Ramos (cell line): ENCODE results near the gene GALNS.
"Not testable (repeated sequence)": the region's sequence is repeated elsewhere in the genome, so short reads cannot be mapped to it uniquely, and the experiment has no call there.

Experiments used
- in situ Hi-C: fragments of 300-500 bp; cut with MboI; formaldehyde crosslinking; loops from one replicate; pipeline ENCODE4 v1.14.3; 2022; ENCODE audit warnings: low sequenced_read_pairs; ENCODE audit not compliant: unreplicated experiment

Gene GALNS

DNA sequence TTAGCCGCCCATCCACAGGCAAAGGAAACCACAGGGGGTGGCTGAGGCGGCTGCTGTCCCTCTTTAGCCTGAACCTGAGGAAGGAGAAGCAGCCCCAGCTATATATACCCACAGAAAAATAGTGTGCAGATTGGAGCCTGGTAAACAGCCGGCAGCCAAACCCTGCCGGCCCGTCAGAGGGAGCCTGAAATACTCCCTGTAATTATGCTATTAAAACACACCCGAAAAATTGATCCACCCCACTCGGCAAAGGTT, 78.5 kb downstream of the GALNS start:
- in situ Hi-C loops, result no loop called here

DNA sequence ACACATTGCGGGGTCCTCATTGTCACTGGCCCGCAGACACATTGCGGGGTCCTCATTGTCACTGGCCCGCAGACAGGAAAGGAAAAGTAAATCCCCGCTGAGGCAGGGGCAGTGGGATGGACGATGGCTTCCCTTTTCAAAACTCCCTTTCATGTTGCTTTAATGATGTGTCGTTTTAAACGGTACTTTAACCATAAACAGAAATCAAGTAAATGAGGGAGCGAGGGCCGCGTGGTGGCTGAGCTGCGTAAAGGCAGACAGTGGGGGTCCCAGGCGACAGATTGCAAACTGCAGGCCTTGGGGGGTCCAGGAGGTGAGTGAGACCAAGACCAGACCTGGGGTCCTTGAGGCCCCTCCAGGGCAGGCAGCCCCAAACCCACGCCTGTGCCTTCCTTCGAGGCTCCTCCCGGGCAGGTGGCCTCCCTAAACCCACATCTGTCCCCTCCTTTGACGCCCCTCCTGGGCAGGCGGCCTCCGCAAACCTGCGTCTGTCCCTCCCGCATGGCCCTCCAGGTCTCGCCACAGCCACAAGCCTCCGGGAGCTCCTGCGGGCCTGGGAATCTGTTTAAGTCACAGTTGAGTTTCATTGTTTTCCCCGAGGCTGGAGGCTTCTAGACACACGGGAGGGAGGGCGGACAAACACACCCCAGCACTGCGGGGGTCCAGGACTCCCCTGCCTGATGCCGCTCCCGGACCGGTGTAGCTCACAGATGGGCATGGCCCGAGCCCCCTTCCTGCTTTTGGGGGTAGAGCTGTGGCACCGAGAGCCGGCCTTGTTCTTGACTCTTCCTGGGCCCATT, 79.1 kb downstream of the GALNS start:
- in situ Hi-C loops, result no loop called here

DNA sequence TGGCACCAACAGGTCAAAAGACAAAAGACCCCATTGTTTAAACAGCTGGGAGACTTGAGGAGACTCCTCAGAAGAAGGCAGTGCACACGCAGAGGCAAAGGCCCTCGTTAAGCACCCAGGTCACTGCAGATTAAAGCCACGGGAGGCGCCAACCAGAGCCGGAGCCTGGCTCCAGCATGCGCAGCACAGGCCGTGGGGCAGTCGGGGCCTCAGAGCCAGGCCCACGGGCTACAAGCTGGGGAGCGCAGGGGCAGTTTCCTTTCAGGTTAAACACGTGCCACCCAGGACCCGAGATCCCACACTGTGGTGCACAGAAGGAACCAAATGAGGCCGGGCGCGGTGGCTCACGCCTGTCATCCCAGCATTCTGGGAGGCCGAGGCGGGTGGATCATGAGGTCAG, 80.9 kb downstream of the GALNS start:
- in situ Hi-C loops, result no loop called here

DNA sequence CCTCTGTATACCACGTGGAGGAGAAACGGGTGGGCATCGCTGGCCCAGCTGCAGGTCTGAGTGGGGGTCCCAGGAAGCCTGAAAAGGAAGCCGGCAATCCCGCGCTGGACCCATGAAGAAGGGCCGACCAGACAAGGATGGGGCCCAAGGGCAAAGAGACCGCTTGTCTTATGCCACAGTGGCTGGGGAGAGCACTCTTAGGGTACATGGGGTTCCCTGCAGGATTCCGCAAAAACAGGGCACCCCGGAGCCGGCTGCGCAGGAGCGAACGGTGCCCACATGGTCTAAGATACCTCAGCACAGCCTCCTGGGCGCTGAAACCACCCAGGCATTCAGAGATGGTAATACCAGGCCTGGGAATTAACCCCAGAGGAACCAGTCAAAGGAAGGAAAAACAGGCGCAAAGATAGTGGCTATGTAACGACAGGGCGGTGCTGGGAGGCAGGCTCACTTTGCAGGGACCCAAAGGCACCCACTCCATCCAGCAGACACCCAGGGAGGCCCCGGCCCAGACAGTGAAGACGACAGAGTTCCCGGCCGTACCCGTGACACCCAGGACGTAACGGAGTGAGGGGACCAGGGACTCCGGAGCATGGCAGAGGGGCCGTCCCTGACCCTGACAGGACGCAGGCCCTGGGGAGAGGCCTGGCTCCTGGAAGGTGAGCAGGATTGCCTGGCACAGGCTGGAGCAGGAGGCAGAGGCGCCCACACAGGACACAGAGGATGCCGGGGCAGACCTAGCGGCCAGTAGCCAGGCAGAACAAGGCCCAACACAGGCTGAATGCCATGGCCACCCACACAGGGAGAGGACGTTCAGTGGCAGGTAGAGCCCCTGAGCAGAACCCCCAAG, 82.0 kb downstream of the GALNS start:
- in situ Hi-C loops, result no loop called here

DNA sequence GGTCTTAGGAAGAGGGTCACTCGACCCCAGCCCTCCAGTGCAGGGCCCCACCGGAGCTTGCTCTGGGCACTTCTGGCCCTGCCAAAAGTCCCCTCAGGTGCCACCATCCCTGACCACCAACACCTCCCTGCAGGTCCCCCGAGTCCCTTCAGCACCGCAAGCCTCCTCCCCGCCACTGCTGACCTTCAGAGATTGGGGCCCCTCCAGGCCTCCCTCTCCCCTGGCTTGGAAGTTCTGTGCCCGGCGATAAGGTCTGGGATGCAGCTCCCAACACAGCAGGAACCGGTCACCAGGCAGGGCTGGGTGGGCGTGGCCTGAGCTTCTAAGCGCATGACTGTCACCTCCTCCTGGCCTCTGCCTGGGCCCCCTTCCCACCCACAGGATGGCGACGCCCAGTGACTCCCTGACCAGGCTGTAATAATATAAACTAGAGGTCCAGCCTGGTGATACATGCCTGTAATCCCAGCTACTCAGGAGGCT, 82.9 kb downstream of the GALNS start:
- in situ Hi-C loops, result no loop called here

DNA sequence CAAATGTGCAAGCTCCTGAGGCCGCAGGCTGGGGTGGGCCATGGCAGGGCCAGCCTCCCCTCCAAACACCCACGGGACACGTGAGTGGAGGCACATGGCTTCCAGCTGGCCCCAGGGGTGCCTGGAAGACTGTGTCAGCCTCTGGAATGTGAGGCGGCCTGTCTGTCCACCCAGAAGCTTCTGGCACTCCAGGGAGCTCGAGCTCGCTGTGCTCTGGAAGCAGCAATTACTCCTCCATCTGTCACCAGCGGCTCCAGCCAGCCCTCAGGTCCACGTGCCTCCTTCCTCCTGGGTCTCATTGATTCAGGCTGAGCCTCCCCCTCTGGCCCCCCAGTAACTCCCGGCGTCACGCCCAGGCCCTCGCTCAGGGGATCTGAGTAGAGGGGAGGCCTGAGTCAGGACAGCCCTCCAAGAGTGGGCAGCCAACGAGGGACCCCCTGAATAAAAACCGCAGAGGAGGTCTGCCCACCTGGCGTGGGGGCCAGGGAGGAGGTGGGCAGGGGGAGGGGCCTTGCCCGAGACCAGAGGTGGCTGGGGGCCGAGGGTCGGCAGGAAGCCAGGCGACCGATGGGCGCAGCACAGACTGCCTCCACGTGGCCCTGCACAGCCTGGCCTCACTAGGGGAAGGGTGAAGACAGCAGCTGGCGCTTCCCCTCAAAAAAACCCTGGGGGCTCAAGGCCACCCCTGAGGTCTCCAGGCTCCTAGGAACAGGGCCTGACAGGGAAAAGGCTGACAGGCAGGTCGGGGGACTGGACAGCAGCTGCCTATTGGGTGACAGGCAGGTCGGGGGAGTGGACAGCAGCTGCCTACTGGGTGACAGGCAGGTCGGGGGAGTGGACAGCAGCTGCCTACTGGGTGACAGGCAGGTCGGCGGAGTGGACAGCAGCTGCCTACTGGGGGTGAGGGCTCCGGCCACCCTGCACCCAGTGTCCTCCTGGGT, 83.6 kb downstream of the GALNS start:
- in situ Hi-C loops, result no loop called here

DNA sequence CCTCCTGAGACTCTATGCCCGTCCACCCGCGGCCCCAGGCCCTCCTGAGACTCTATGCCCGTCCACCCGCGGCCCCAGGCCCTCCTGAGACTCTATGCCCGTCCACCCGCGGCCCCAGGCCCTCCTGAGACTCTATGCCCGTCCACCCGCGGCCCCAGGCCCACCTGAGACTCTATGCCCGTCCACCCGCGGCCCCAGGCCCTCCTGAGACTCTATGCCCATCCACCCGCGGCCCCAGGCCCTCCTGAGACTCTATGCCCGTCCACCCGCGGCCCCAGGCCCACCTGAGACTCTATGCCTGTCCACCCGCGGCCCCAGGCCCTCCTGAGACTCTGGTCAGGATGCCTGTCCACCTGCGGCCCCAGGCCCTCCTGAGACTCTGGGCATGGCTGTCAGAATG, 85.0 kb downstream of the GALNS start:
- in situ Hi-C loops, result not testable (repeated sequence)

DNA sequence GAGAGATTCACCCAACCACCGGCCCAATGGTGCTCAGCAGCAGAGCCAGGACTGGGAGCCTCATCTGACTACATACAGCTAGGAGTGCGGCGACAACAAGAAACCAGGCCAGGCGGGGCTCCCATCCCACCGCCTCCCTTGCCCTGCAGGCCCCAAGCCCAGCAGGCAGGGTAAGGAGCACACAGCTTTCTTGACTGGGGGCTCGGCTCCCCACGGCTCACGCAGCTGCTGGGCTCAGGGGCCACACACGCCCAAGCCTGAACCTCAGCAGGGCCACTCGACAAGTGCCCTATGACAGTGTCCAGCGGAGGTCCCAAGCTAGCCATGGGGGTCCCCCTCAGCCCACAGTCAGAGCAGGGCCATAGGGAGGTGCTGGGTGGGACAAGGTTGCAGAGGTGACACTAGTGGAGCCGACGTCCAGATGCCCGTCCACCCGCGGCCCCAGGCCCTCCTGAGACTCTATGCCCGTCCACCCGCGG, 85.4 kb downstream of the GALNS start:
- in situ Hi-C loops, result no loop called here

DNA sequence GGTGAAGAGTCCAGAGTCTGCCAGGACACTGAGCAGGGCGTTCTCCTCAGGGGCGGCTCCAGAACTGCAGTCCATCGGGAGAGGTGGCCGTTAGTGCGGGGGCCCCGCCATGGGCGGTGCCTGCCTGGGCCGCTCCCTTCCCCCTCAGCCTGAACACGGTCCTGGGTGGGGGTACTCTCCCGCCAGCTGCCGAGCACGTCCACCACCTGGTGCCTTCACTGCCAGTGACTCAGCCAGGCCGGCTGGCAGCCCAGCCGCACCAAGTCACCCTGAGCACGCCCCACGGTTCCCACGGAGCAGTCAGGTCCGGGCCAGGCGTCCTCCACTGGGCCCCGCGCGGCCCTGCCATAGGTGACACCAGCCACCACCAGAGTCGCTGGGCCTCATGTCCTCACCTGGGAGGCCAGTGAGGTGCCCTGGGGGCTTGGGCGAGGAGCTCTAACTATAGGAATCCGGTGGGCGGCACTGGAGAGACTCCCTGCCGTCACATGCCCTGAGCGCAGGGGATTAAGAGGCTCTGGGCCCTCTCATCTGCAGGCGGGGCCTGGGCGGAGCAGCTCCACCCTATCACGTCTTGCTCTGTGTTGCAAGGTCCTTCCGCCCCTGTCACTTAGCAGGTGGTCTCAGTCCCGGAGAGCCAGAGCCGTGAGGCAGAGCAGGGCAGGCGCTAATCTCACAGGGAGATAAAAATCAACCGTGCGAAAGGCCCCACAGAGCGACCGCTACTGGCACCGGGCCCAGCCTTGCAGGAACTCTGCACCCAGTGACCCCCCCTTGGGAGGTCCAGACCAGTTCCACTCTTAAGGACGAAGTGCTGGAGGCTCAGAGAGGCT, 86.1 kb downstream of the GALNS start:
- in situ Hi-C loops, result no loop called here

DNA sequence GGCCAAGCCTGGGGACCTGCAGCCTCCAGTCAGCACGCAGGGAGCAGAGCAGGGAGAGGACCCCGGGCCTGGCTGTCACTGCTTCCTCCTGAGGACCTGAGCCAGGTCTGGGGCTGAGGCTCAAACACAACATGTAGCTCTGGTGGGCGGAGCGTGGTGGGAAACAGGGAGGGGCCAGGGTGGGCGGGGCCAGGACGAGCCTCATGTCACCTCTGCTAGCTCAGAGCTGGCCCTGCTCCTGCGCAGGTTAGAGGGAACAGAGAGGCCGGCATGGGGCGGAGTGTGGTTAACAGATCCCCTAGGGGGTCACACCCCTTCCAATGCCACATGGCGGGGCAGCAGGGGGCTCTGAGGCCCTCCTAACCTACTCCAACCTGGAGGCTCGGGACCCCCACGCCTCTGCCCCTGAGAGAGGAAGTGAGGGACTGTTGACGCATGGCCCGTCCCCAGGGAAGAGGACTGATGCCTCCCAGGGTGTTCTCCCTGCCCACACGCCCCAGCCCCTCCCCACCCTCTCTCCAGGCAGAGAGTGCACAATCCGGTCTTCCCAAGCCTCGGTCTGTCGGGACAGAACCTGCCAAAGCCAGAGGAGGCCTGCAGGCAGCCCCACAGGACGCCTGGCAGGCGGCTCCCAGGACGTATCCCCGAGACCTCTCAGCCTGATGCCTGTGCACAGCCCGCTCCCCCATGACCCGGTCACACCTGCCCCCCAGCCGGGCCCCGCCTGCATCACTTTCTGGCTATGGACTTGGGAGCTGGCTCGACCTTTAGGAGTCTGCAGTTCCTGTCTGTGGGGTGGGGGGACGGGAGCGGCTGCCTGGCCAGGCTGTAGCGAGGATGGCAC, 86.9 kb downstream of the GALNS start:
- in situ Hi-C loops, result no loop called here

DNA sequence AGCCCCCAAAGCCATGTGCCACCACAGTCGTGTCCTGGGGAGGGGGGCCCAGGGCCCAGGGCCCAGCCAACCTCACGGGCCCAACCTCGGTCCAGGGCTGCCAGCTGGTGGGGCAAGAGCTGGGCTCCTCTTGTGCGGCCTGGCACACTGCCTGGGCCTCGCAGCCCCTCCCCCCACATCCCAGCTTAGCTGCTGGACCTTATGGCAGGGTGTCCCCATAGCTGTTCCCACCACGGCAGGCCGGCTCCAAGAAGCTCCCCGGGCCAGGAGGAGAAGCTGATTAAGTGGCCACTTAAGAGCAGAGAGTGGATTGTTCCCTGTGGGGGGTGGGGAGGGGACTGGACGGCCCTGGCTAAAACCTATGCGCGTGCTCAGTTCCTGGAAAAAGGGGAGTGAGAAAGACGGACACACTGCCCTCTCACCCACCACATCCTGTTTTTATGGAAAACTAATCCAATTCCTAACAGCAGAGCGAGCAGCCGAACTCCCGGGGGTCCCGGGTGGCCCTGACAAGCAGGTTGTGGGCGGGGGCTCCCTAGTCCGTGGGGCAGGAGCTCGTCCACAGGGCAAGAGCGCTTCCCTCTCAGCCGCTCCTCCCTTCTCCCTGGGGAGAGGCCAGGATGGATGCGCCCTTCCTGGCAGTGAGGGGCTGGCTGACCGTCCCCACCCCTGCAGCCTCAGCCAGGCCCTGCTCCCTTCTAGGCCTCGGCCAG, 88.5 kb downstream of the GALNS start:
- in situ Hi-C loops, result no loop called here

DNA sequence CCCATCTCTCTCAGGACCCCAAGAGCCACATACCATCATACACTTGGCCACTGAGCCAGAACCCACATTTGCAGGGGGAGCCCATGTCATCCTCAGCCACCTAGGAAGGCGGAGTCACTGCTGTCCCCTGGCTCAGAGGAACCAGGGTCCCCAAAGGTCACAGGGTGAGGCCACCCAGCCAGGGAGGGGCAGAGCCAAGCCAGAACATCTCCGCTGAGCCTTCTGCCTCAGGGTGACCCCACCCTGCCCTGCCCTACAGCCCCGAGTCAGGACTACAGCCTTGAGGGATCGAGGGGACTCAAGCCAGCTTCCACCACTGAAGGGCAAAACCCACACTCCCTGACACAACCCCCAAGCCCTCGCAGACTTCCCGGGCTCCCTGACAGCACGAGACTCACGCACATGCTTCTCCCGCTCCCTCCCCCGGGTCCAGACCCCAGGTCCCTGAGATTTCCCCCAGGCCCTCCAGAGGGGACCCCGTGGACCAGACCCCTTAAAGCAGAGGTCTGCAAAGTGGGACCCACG, 89.1 kb downstream of the GALNS start:
- in situ Hi-C loops, result no loop called here

DNA sequence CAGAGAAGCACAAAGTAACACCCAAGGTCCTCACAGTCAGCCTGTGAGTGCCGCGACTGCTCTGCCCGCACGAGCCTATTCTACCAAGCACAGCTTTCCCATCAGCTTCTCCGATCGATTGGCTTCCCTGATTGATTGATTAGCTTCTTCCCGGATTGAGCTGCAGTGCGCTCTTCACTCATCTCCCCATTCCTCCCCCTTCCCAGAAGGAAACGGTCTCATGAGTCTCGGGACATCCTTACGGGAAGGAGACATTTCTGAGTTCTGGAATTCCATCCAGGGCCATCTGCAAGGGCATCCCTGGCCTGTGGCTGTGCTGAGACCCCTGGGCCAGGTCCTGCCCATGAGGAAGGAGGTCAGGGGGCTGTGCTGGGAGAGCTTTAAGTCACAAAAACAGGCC, 89.8 kb downstream of the GALNS start:
- in situ Hi-C loops, result no loop called here

DNA sequence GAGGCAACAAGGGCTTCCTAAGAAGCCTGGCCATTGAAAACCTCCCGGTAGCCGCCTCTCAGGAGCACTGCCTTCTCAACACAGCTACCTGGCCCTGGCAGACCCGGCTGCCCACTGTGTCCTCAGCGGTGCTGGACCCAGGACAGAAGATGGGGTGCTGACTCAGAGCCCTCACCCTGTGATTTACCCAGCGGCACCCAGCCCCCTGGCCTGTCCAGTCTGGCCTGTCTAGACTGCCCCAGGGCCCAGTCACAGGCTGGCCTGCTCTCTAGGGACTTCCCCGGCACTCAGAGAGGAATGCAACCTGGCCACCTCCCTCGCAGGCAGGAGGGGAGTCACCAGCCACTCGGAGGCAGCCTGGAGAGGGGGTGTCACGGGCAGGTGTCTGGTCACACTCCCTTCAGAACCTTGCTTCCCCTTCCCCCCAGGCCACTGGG, 91.8 kb downstream of the GALNS start:
- in situ Hi-C loops, result no loop called here

DNA sequence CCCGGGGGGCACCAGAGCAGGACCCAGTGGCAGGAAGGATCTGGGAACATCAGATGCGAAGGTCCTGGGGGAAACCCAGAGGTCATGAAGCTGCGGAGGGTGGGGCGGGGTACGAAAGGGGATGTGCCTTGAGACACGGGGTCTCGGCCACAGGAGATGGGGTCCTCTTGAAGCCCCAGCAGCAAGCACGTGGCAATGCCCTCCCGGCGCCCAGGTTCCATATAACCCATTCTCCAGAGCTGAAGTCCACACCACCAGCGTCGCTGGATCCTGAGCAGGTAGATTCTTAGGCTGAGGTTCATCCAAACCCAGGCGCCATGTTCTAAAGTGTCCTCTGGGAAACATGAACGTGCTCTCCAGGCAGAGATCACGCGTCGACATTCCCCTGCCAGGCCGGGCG, 92.7 kb downstream of the GALNS start:
- in situ Hi-C loops, result no loop called here
